Endothelial cell (in vitro differentiated cells): ENCODE results near the gene KBTBD8. TPM values are rescaled to one million over a fixed set of nuclear protein-coding genes. Genes with fewer than 3 reads are reported as not detected.

ENCODE experiments used
- DNase-seq: peaks from one replicate; pipeline ENCODE4 v3.0.0; 2021; ENCODE audit warnings: low spot score
- H3K27ac Mint-ChIP-seq: one replicate; pipeline ENCODE4 v1.8.0; 2021; ENCODE audit warnings: mixed read lengths, inconsistent platforms; ENCODE audit not compliant: unreplicated experiment
- H3K27me3 Mint-ChIP-seq: one replicate; pipeline ENCODE4 v1.8.0; 2021; ENCODE audit warnings: mild to moderate bottlenecking, moderate library complexity, mixed read lengths, inconsistent platforms; ENCODE audit not compliant: unreplicated experiment
- H3K36me3 Mint-ChIP-seq: one replicate; pipeline ENCODE4 v1.8.0; 2021; ENCODE audit warnings: mild to moderate bottlenecking, low read depth, mixed read lengths, inconsistent platforms; ENCODE audit not compliant: unreplicated experiment
- H3K4me1 Mint-ChIP-seq: one replicate; pipeline ENCODE4 v1.8.0; 2021; ENCODE audit warnings: mild to moderate bottlenecking, mixed read lengths, inconsistent platforms; ENCODE audit not compliant: unreplicated experiment
- H3K4me3 Mint-ChIP-seq: one replicate; pipeline ENCODE4 v1.8.0; 2021; ENCODE audit warnings: mild to moderate bottlenecking, mixed read lengths, inconsistent platforms; ENCODE audit not compliant: unreplicated experiment
- H3K9me3 Mint-ChIP-seq: one replicate; pipeline ENCODE4 v1.8.0; 2021; ENCODE audit warnings: mixed read lengths, inconsistent platforms; ENCODE audit not compliant: unreplicated experiment
- CTCF ChIP-seq: fragments of 200-600 bp; sonication (generic); IDR thresholded peaks from one replicate; pipeline ENCODE4 v1.5.0; 2021; ENCODE audit warnings: antibody characterized with exemption; ENCODE audit not compliant: unreplicated experiment
- total RNA-seq: library from RNA; stranded (reverse); fragmentation: NEBNext Ultra II Directional; extraction: Animal tissue kit (Norgen Biotek cat#: 25700); gene quantifications from one replicate; pipeline ENCODE4 v1.2.1, GENCODE V29; 2021; ENCODE audit not compliant: unreplicated experiment

KBTBD8 gene
- total RNA-seq, 1 donor from 2014 or later = 6.3 TPM

- no peak overlapping the region for H3K4me3 Mint-ChIP-seq
- no peak for DNase-seq
- no peak for TF ChIP-seq CTCF
- no peaks in the 10 kb centered on the region for H3K36me3 Mint-ChIP-seq
- H3K27me3 Mint-ChIP-seq = no peaks in the 10 kb centered on the region
- H3K27ac Mint-ChIP-seq = no peak overlapping the region
- peaks cover 11% of the 10 kb centered on the region for H3K4me1 Mint-ChIP-seq
- H3K9me3 Mint-ChIP-seq = no peaks in the 10 kb centered on the region
These were observed 33.9 kb downstream of the KBTBD8 start for GRCh38 chr3:67031986-67032385.

- Mint-ChIP-seq H3K36me3 (no peaks in the 10 kb centered on the region), H3K9me3 (no peaks in the 10 kb centered on the region), H3K4me3 (no peak overlapping the region), H3K27me3 (no peaks in the 10 kb centered on the region), H3K27ac (no peak overlapping the region), H3K4me1 (peaks cover 11% of the 10 kb centered on the region)
- TF ChIP-seq CTCF = no peak
- no peak for DNase-seq
These were observed 35.0 kb downstream of the KBTBD8 start for GRCh38 chr3:67033079-67033478.

GRCh38 chr3:67034371-67034770 lies 36.3 kb downstream of the KBTBD8 start:
- TF ChIP-seq CTCF = no peak
- Mint-ChIP-seq H3K27ac (no peak overlapping the region), H3K36me3 (no peaks in the 10 kb centered on the region), H3K27me3 (no peaks in the 10 kb centered on the region), H3K4me3 (no peak overlapping the region), H3K9me3 (no peaks in the 10 kb centered on the region), H3K4me1 (peaks cover 11% of the 10 kb centered on the region)
- DNase-seq = no peak

- H3K27ac Mint-ChIP-seq = no peak overlapping the region
- no peaks in the 10 kb centered on the region for H3K36me3 Mint-ChIP-seq
- no peak overlapping the region for H3K4me3 Mint-ChIP-seq
- peaks cover 7% of the 10 kb centered on the region for H3K4me1 Mint-ChIP-seq
- TF ChIP-seq CTCF = no peak
- no peaks in the 10 kb centered on the region for H3K9me3 Mint-ChIP-seq
- H3K27me3 Mint-ChIP-seq = no peaks in the 10 kb centered on the region
- no peak for DNase-seq
These were observed 39.5 kb downstream of the KBTBD8 start for GRCh38 chr3:67037615-67038014.

- no peak for TF ChIP-seq CTCF
- Mint-ChIP-seq H3K27ac (no peak overlapping the region), H3K27me3 (peaks cover 3% of the 10 kb centered on the region), H3K36me3 (no peaks in the 10 kb centered on the region), H3K9me3 (no peaks in the 10 kb centered on the region), H3K4me3 (no peak overlapping the region), H3K4me1 (peaks cover 6% of the 10 kb centered on the region)
- no peak for DNase-seq
These were observed 46.2 kb downstream of the KBTBD8 start for GRCh38 chr3:67044295-67044694.
